Measurements from ENCODE around the gene DBNDD1. TPM values are rescaled to one million over a fixed set of nuclear protein-coding genes. Genes with fewer than 3 reads are reported as not detected.

The DBNDD1 gene
- total RNA-seq, 2 donors from 2014 or later, result 5.3 to 7.7 TPM

DNA sequence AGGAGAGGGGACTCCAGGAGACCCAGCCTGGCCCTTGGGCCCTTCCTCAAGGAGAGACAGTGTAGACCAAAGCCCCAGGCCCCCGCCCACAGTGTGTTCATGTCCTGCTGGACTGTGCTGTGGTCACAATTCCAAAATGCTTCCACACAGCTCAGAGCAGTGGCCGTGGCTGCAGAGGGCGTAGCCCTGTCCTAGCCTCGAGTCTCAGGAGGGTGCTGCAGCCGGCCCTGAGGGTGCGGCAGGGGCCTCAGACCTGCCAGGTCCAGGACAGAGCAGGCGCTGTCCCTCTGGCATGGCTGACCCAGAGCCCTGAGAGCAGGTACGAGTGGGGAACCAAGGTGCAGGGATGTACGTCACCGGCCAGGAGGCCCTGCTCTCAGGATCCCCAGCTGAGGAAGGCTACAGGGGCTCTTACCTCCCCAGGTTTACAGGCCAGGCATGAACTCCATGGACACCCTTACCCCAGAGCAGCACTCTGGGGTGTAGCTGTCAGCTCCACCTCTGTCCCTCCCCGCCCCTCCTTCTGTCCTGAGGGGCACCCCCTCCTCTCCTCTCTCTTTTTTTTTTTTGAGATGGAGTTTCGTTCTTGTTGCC, 7.3 kb downstream of the DBNDD1 start:
- H3K4me3 ChIP-seq, result no peak overlapping the region
- no peaks in the 10 kb centered on the region for H3K4me1 ChIP-seq (replicated peaks)
- H3K9me3 ChIP-seq, result no peaks in the 10 kb centered on the region
- H3K27me3 ChIP-seq (replicated peaks; ENCODE audit: insufficient read depth), result no peaks in the 10 kb centered on the region
- no peaks in the 10 kb centered on the region for H3K36me3 ChIP-seq
- intact Hi-C loops (cut with DNase I), result no loop called here
- WGBS, result 92% methylated on average over 12 of the region's 12 CpGs
- TF ChIP-seq POLR2A (IDR thresholded peaks at IDR 0.05), result no peak
- no peak for TF ChIP-seq POLR2AphosphoS5 (IDR thresholded peaks at IDR 0.05)
- TF ChIP-seq, protein P1, sequence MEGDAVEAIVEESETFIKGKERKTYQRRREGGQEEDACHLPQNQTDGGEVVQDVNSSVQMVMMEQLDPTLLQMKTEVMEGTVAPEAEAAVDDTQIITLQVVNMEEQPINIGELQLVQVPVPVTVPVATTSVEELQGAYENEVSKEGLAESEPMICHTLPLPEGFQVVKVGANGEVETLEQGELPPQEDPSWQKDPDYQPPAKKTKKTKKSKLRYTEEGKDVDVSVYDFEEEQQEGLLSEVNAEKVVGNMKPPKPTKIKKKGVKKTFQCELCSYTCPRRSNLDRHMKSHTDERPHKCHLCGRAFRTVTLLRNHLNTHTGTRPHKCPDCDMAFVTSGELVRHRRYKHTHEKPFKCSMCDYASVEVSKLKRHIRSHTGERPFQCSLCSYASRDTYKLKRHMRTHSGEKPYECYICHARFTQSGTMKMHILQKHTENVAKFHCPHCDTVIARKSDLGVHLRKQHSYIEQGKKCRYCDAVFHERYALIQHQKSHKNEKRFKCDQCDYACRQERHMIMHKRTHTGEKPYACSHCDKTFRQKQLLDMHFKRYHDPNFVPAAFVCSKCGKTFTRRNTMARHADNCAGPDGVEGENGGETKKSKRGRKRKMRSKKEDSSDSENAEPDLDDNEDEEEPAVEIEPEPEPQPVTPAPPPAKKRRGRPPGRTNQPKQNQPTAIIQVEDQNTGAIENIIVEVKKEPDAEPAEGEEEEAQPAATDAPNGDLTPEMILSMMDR (IDR thresholded peaks at IDR 0.05), result no peak
- no peak for DNase-seq (ENCODE audit: low spot score)
- H3K27ac ChIP-seq, result no peak overlapping the region

DNA sequence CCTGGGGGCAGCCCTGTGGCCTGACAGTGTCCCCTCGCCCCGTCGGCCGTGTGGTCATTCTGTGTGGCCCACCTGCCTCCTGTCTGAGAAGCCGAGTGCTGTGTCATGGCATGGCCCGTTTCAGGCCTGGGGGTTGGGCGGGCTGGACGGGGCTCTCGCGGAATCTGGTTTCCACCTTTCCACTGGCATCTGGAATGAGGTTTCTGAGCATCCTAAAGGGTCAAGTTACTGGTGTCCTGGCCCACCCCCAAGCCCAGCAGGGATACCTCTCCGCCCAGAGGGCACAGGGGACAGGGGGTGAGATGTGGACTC, 7.8 kb downstream of the DBNDD1 start:
- Histone ChIP-seq H3K36me3 (no peaks in the 10 kb centered on the region), H3K4me3 (no peak overlapping the region), H3K27ac (no peak overlapping the region), H3K9me3 (no peaks in the 10 kb centered on the region), H3K4me1 (replicated peaks) (no peaks in the 10 kb centered on the region), H3K27me3 (replicated peaks; ENCODE audit: insufficient read depth) (no peaks in the 10 kb centered on the region)
- intact Hi-C loops (cut with DNase I), result no loop called here
- 74% methylated on average over 10 of the region's 11 CpGs for WGBS
- TF ChIP-seq, protein P1 (IDR thresholded peaks at IDR 0.05), result no peak
- TF ChIP-seq POLR2AphosphoS5 (IDR thresholded peaks at IDR 0.05), result no peak
- TF ChIP-seq POLR2A (IDR thresholded peaks at IDR 0.05), result no peak
- no peak for DNase-seq (ENCODE audit: low spot score)

DNA sequence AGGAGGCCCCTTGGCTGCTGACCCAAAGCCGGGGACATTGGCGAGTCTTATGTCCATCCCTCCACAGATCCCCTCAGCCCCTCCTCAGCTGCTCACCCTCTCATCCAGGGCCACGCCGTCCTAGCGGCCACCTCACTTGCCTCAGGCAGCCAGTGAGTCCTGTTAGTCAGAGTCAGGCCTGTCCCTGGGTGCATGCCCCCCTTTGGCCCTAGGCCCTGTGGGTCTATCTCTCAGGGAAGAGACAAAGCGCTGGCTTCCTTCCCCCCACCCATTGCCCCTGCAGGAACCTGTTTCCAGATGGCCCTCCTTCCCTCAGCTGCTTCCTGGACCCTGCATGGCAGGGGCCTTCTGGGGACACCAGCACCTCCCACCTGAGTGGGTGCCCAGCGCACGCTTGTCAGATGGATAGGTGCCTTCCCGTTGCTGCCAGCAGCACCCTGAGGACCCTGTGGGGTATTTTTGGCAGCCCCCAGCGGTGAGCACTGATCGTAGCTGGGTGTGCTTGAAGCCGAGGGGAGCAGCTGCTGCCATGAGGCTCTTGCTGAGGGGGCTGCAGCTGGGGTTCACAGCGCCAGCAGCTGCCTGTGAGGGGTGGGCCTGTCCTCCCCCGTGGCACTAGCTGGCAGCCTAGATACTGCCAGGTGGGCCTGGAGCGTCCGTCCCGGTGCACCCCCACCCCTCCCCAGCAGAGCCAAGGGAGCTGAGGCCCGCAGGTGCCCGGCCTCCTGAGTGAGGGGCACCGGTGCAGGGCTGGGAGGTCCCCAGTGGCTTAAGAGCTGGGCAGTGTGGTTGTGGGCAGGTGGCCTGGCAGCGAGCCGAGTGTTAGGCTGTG, 8.4 kb downstream of the DBNDD1 start:
- Histone ChIP-seq H3K27ac (no peak overlapping the region), H3K27me3 (replicated peaks; ENCODE audit: insufficient read depth) (no peaks in the 10 kb centered on the region), H3K36me3 (no peaks in the 10 kb centered on the region), H3K4me1 (replicated peaks) (no peaks in the 10 kb centered on the region), H3K4me3 (no peak overlapping the region), H3K9me3 (no peaks in the 10 kb centered on the region)
- no peak for DNase-seq (ENCODE audit: low spot score)
- no peak for TF ChIP-seq POLR2AphosphoS5 (IDR thresholded peaks at IDR 0.05)
- TF ChIP-seq POLR2A (IDR thresholded peaks at IDR 0.05), result no peak
- TF ChIP-seq, protein P1 (IDR thresholded peaks at IDR 0.05), result no peak
- intact Hi-C loops (cut with DNase I), result no loop called here
- 82% methylated on average over 17 of the region's 22 CpGs for WGBS

DNA sequence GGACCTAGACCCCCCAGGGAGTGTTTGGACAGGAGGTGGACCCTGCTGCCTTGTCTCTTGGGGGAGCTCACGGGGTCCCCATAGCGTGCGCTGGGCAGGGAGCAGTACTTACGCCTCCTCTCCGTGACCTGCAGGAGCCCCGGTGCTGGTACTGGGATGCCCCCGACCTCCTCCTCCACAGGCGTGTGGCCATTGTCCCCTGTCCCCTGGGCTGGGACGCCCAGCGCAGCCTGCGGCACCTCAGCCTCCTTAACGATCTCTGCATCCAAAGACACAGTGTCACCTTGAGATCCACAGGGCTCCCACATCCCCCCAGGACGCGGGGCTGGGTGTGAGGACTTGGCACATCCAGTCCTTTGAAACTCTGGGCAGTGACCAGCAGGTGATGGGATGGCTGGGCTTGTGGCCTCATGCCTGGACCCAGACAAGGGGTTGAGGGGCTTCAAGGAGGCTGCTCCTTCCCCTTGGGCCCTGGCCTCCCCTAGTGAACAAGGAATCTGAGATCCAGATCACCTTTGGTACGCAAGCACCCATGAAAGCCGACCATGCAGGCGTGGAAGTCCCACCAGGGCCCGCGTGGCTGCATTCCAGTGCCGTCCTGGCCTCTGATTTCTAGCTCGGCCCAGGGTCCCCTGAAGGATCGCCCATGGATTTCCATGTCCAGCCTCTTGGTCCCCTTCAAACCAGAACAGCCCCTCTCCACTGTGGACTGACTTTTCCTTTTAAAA, 9.9 kb downstream of the DBNDD1 start:
- Histone ChIP-seq H3K27me3 (replicated peaks; ENCODE audit: insufficient read depth) (no peaks in the 10 kb centered on the region), H3K27ac (no peak overlapping the region), H3K4me1 (replicated peaks) (no peaks in the 10 kb centered on the region), H3K9me3 (no peaks in the 10 kb centered on the region), H3K4me3 (no peak overlapping the region), H3K36me3 (no peaks in the 10 kb centered on the region)
- 79% methylated on average over 19 of the region's 22 CpGs for WGBS
- no peak for DNase-seq (ENCODE audit: low spot score)
- intact Hi-C loops (cut with DNase I), result no loop called here
- no peak for TF ChIP-seq POLR2A (IDR thresholded peaks at IDR 0.05)
- TF ChIP-seq, protein P1 (IDR thresholded peaks at IDR 0.05), result no peak
- no peak for TF ChIP-seq POLR2AphosphoS5 (IDR thresholded peaks at IDR 0.05)
